Right renal pelvis (tissue), 4 donors: ENCODE data around the gene DAB2. TPM values are rescaled to one million over a fixed set of nuclear protein-coding genes. Genes with fewer than 3 reads are reported as not detected.
A peak's percentile ranks its signal among the peaks of the same experiment; 100 is the strongest.

Experiments used
- DNase-seq, 4 donors: peaks; one replicate each; pipeline ENCODE4 v3.0.0-alpha.2; 2013; ENCODE audit warnings: low read depth in 4 of 4, low spot score in 3 of 4, missing footprints in 1 of 4
- polyA plus RNA-seq, 4 donors: library from polyadenylated mRNA; unstranded; fragments of 120-200 nt; gene quantifications; one replicate each; pipeline ENCODE4 v1.2.1, GENCODE V29; 2013; ENCODE audit not compliant: insufficient read length in 4 of 4

The DAB2 gene
- polyA plus RNA-seq, 4 donors, result 191 to 239 (median 202) TPM

DNA sequence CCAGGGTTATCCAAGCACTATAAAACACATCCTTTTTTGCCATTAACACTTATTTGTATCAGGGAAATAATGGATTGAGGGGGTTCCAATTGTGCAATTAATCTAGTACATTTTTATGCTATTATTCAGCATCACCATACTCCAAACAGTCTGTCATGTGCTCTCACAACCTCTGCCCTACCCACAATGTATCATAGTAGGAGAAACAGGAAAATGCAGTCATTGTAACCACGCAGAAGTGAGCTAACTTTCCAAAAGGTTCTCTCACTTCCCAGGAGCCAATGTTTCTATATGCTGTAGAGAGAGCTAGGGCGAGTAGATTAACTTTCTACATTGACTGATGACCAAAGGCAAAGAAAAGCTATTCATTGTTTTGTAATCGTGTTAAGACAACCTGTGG is 29.8 kb downstream of the DAB2 start:
- no peak for DNase-seq

DNA sequence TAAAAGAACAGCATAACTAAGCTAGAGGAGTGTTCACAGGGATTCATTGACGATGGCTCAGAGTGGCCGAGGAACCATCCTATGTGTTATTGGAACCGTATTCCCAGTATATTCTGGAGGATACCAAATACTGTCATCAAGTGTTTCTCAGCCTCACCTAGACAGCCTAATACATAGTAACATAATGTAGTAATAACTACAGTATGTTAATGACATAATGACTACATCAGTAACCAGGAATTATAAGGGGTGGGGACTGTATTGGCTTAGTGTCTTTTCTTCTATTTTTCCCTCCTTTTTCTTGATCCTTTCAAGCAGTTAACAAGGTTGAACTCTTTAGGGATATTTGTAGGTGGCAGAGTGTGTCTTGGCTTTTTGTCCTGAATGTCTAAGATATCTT is 33.8 kb downstream of the DAB2 start:
- no peak for DNase-seq

DNA sequence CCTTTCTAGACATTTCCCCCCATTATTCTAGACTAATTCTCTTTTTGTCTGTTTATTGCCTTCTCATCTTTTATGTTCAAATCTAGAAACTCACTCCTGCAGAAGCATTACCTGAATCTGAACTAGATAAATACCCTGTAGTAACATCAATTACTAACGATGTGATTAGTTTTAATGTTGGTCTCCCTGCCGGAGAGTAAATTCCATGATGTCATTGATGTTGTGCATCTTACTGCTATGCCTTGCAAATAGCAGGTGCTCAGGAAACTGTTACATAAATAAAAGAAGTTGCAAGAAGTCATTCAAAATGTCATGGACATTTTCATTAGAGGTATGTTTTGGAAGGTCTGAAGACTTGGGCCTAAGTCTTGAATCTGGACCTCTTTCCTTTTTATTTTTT is 37.5 kb downstream of the DAB2 start:
- DNase-seq, result no peak

DNA sequence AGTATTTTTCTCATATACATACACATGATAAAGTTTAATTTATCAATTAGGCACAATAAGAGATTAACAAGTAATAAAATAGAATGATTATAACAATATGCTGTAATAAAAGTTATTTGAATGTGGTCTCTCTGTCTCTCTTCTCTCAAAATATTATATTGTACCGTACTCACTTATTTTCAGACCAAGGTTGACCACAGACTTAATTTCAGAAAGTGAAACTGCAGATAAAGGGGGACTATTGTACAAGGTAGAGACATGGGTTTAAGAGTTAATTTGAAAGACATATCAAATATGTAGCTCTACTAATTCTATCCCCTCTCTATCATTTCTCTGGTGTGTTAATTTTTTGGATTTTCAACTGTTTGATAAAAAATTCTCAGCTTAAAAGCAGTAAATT is 40.5 kb downstream of the DAB2 start:
- DNase-seq, result no peak

DNA sequence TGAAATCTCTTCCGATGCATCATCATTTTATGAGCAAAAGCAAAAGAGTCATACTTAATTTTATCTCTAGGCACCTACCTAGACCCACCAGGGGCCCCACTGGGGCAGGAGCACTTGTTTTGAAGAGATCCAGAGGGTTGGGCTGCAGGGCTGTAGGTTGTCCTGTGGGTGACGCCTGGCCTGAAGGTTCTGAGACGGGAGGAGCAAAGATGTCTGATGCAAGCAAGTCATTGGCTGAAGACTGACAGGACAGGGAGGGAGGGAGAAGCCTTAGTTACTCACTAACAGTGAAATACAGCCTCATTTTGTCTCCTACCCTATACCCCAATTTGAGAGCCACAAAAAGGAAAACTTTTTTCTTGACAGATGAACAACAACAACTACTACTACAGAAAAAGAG is 43.4 kb downstream of the DAB2 start:
- DNase-seq, result no peak

DNA sequence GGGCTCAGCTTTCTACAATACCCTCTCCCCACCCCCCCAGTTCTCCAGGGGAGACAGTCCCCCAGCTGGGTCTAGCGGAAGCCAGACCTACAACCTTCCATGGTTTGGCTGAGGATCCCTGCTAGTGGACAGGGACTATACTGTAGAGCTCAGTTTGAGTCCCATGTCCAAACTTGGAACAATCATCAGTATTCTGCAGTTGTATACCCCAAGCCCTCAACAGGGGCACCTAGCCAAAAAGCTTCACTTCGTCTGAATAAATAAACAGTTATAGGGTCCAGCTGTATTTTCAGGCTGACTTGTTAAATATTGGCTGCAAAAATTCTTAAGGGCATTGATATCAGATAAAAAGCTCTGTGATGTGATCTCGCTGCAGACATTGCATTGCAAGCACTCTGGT is 45.1 kb downstream of the DAB2 start:
- DNase-seq, result no peak

DNA sequence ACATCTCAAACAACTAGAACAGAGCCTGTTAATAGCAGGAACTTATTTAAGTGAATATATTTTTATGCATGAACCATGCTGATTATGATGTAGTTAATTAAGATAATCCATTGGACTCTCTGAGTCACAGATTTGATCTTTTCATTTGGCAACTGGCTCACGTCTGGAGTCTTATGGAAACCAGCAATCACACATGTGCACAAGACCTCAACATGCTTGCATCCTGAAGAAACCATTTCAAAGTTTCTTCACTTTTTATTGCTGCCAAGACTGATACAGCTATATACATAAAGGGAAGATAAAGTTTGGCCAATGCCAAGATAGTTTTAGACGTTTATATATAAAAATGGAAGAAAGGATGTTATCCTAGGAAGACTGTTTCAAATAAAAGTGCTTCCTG is 47.2 kb downstream of the DAB2 start:
- no peak for DNase-seq

DNA sequence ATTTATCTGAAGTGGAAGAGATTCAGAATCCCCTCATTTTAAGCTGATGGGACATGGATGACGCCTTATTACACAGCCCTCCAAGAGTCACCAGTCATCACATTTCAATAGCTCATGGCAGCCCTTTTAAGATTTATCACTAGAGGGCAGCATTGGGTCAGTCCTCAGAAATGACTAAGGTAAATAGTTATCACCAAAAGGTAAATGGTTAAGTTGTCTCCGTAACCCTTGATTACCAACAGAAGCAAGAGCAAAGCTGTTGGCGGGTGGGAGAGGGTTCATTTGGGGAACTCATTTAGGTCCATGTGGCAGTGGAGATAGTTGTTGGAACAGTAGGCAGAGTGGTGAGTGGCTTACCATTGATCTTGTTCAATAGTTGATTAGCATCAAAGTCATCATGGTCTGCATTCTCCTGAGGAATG is 48.5 kb downstream of the DAB2 start:
- DNase-seq, result peak in 1 of 4 donors; percentile 41

DNA sequence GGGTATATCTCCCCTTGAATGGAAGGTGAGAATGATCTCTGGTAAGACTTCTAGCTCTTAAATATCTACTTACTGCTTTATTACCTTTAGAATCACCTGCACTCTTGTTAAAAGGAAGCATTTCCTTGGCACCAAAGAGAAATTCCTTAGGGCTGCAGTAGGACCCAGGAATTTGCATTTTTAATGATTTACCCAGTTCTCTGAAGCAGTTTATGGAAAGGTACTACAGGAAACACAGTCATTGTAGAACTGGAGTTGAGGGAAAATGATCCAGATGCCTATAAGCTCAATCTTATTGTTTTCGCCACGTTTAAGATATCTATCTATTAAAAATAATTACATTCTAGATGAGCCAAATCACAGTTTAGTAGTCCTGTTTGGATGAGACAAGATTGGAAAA is 51.0 kb downstream of the DAB2 start:
- DNase-seq, result peak in 2 of 4 donors; percentile 24 to 30

DNA sequence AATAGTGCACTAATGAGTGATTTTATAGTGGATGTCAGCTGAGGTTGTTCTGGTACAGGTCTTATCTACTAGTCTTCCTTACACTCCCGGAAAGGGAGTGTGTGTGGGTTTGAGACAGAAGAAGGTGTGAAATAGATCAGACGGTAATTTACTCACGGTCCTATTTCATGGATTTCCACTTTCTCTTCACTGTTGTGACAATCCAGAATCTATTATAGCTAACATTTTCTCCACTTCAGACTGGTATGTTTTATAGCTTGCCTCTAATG is 53.5 kb downstream of the DAB2 start:
- DNase-seq, result no peak

DNA sequence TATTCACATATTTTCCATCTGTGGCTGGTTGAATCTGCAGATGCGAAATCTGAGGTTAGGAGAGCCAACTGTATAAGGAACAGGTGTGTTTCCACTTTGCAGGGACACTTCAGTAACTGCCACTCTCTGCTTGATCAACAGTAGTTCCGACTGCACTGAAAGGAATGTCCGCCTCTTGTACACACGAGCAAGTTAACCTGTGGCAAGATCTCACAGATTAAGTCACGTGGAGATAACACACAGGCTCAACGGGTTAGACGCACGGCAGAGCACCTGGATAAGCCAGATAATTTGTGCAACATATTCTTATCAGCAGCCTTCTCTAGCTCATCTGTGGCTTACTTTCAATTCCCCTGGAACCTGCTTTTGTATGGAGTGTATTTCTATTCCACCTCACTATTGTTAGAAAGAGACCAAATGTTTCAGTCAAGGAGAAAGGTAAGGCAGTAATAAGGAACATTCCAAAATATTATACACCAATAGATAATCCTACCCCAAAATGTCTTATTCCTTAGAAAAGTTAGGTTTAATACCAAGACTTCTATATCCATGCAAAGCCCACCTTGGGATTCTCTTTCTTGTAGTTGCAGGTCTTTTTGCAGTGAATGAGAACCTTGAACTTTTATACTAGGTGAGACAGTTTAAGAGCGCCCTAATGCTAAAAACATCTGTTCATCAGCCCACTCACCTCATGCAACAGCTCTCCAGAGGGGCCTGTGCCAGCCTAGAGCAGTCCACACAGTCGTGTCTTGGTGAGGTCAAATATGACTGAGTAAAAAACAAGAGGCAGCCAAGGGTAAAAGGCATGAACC is 54.0 kb downstream of the DAB2 start:
- DNase-seq, result no peak

DNA sequence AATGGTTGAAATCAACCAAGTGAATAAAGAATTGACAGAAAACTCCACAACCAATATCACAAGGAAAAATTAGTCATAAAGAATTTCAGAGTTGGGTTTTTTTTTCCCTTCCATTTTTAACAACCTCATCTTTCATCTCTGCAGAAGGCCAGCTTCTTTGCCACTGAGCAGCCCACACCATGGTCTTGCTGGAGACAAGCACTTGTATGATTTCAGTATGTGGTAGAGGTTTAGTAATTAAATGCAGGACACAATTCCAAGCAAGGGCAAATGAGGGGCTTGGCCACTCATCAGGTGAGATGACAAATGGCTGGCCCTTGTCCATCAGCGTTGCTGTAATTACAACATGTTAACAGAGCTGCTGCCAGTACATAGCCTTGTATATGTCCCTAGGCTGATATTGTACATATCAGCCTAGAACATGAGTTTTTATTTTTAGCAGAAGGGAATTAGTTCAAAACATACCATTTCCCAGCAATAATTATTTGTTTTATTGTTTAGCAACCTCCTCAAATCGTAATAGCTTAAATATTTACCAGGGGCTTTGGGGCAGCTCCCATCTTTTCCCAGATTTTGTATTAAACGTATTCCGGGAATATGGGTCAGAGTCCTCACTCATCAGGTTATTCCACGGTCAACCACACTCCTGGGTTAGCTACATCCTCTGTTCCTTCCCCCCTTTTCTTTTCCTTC is 55.5 kb downstream of the DAB2 start:
- no peak for DNase-seq

DNA sequence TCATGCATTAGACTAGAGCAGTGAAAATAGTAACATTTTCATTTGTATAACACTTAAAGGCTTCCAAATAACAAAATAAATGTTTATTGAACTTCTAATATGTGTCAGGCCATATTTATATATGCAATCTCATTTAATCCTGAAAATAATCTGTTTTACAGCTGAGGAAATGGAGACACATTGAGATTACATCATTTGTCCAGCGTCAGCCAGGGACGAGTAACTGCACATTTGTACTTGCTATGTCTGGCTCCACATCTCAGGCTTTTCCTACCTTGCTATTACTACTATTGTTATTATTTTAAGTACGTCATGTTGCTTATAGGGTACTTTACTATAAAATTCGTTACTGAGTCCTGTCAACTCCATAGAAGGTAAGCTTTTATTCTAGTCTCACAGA is 56.7 kb downstream of the DAB2 start:
- no peak for DNase-seq

DNA sequence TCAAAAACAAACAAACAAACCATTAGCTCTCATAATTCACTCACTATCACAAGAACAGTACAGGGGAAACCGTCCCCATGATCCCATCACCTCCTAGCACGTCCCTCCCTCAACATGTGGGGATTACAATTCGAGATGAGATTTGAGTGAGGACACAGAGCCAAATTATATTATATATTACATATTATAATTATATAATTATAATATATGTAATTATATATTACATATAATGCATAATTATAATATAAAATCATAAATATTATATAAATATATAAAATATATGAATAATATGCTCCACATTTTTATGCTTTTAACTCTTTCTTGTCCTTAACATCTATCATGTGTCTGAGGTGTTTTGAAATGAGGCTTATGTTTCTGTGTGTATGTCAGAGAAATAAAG is 57.1 kb downstream of the DAB2 start:
- no peak for DNase-seq

DNA sequence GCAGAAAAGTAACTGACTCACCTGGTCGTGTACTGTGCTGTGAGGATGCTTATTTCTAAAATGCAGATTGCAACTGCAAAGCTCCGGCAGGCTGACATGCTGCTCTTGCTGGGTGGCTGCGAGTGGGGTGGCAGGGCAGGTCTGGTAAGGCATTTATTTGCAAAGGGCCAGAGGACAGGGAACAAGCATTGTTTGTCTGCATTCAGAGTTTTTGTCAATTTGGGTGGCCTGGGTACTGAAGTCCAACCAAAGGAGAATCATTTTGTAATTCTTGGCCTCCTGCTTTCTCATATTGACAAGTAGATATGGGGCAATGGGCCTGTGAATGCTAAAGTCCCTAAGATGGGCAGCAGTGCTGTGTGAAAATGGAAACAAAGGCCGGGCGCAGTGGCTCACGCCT is 60.4 kb downstream of the DAB2 start, which contains the start of gene C9:
Gene C9, minus strand, starts transcription at position 129 of the 400 bp plus-strand sequence. Its CDS starts 31 bp downstream, at position 98.
- DNase-seq, result no peak

DNA sequence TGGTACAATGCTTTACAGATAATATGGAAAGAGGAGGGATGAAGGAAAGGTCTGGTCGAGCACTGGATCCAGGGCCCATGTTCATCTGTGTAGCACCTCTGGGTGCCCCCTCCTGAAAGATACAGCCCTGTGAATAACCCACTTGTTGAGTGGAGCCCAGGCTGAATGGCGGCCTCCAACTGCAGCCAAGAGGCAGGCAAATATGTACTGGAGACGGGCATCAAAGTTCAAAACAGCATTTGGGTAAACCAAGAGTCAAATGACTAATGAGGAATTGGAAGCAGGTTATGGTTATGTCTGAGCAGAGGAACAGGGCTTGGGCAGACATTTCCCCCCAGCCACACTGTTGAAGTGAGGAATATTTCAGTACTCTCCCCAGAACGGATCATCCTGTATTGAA is 61.6 kb downstream of the DAB2 start:
- no peak for DNase-seq

DNA sequence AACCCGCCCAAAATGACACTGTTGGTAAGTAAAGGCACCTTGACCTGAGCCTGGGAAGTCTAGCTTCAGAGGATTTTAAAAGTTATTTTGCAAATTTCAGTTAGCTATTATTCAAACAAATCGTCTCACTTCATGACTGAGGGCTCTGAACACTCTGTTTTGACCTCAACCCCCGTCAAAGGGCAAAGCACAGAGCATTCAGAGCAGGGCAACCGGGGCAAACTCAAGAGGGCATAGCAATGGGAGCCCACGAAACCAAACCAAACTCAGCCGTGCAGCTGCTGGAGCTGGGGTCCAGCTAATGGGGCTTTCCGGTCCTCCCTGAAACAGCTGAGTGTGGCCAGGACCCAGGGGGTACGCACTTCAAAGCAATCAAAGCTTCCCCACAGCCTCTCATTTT is 62.1 kb downstream of the DAB2 start:
- no peak for DNase-seq

DNA sequence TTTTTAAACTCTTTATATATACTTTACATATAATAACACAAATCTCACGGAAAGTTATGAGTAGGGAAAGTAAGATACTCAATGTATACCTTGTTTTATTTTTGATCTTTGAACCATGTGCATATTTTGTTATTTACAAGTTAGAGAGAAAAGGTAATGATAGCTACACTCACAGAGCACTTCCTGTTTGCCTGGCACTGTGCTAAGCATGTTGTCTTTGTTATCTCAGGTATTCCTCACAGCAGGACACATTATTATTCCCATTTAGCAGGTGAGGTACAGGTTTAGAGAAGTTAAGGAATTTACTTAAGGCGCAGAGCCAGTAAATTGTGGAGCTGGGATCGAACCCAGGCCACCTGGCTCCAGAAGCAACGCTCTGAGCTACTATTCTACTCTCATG is 63.5 kb downstream of the DAB2 start:
- no peak for DNase-seq

DNA sequence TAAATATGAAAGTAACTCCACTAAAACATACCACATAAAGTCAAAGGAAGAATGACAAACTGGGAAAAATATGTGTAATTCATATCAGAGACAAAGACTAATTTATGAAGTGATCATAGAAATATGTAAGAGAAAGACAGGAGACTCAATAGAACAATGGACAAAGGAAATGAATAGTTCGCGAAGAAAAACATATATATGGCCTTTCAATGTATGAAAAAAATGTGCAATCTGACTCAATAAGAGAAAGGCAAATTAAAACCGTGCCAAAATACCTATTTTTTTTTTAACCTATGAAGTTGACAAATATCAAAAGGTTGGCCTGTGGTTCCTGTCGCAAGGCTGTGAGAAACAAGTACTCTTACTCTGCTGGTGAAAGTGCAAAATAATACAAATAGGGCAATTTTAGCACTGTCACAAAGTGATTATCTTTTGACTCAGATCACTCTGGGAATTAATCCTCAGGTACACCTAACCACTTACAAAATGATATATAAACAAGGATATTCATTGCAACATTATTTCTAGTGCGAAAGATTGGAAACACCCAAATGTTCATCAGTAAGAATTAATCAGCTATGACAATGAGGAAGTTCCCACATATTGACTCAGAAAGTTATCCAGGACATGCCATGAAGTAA is 64.2 kb downstream of the DAB2 start:
- DNase-seq, result no peak

DNA sequence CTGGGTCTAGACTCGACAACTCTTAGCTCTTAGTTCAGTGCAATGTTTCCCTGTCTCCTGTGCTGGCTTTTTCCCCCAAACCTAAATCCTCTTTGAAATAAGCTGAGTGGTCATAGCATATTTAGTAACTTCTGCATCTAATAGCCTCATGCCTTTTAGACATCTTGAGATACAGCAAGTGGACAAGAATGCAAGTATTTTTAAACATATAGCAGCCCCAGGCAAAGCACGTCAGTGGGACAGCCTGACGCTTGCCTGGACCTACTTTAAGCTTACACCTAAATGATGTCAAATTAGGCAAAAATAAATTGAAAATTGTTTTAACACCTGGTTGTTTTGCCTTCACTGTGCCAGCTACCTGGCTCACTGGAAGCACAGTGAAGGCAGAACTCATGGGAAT is 68.5 kb downstream of the DAB2 start:
- no peak for DNase-seq

DNA sequence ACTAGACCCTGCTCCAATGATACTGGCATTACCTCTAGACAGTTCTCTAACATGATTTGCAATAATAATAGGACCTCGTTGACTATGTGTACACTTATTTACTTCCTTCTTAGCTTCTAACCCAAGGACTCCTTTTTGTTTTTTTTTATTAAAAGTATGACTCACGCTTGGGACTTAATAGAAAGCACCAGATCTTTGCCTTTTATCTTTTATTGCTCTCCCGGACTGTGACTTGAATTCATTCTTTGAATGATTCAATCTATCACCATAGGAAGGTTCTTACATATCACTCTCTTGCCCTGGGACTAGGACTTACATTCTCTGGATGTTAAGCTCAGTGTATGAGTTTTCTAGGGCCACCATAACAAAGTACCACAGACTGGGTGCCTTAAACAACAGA is 69.5 kb downstream of the DAB2 start:
- no peak for DNase-seq
